WTC11 (cell line): ENCODE results near the gene SELENOH. TPM values are rescaled to one million over a fixed set of nuclear protein-coding genes. Genes with fewer than 3 reads are reported as not detected.
A peak's percentile ranks its signal among the peaks of the same experiment; 100 is the strongest.

Experiments
- ATAC-seq: fragments of 200-7000 bp; cut with Tn5 transposase; 2 replicates; pipeline ENCODE4 v1.10.0; 2021; ENCODE audit warnings: mild to moderate bottlenecking, moderate library complexity
- CTCF ChIA-PET: fragments of 300-600 bp; sonication (Branson Sonifier 250); formaldehyde crosslinking; loops from one replicate; lab custom pipeline; 2021; ENCODE audit warnings: antibody characterized with exemption; lab: Charles Lee
- POLR2A ChIA-PET: fragments of 350-600 bp; sonication (Branson Sonifier 250); formaldehyde crosslinking; loops from one replicate; lab custom pipeline; 2021; ENCODE audit warnings: antibody characterized with exemption; lab: Charles Lee
- DNase-seq: peaks from one replicate; pipeline ENCODE4 v3.0.0; 2021; ENCODE audit warnings: low spot score
- H3K27ac Mint-ChIP-seq: 2 replicates; pipeline ENCODE4 v1.8.0; 2021; ENCODE audit warnings: mixed read lengths
- H3K27me3 Mint-ChIP-seq: 2 replicates; pipeline ENCODE4 v1.8.0; 2021; ENCODE audit warnings: low read depth, mild to moderate bottlenecking, moderate library complexity, mixed read lengths
- H3K36me3 Mint-ChIP-seq: 2 replicates; pipeline ENCODE4 v1.8.0; 2021; ENCODE audit warnings: mixed read lengths
- H3K4me1 Mint-ChIP-seq: 2 replicates; pipeline ENCODE4 v1.8.0; 2022; ENCODE audit warnings: mixed read lengths
- H3K4me3 Mint-ChIP-seq: 2 replicates; pipeline ENCODE4 v1.8.0; 2021; ENCODE audit warnings: mild to moderate bottlenecking, moderate library complexity, mixed read lengths
- H3K9me3 Mint-ChIP-seq: 2 replicates; pipeline ENCODE4 v1.8.0; 2021; ENCODE audit warnings: mixed read lengths
- CBFB ChIP-seq: sonication (generic); formaldehyde crosslinking; IDR thresholded peaks from 2 replicates; pipeline ENCODE4 v1.8.1; 2022; ENCODE audit warnings: mild to moderate bottlenecking, low read depth, missing genetic modification reagents
- CTCF ChIP-seq: fragments of 200-600 bp; IDR thresholded peaks from 2 replicates; pipeline ENCODE4 v1.8.0; 2022; ENCODE audit warnings: antibody characterized with exemption
- E2F5 ChIP-seq: sonication (generic); formaldehyde crosslinking; IDR thresholded peaks from 2 replicates; pipeline ENCODE4 v1.8.1; 2022; ENCODE audit warnings: mild to moderate bottlenecking, moderate library complexity, missing genetic modification reagents
- ERG ChIP-seq: fragments of 250-450 bp; sonication (Bioruptor Pico); IDR thresholded peaks from 2 replicates; pipeline ENCODE4 v1.8.0; 2021; ENCODE audit warnings: mild to moderate bottlenecking
- FOXJ3 ChIP-seq: sonication (generic); formaldehyde crosslinking; IDR thresholded peaks from 2 replicates; pipeline ENCODE4 v1.9.0; 2021; ENCODE audit warnings: missing genetic modification reagents, mild to moderate bottlenecking, borderline replicate concordance
- FOXP1 ChIP-seq: sonication (generic); formaldehyde crosslinking; IDR thresholded peaks from 2 replicates; pipeline ENCODE4 v1.8.0; 2022; ENCODE audit warnings: missing genetic modification reagents, mild to moderate bottlenecking, moderate library complexity, borderline replicate concordance
- GABPB1 ChIP-seq: sonication (generic); formaldehyde crosslinking; IDR thresholded peaks from 2 replicates; pipeline ENCODE4 v1.8.1; 2023; ENCODE audit warnings: mild to moderate bottlenecking, missing genetic modification reagents
- JAZF1 ChIP-seq: fragments of 250-450 bp; sonication (Bioruptor Pico); IDR thresholded peaks from 2 replicates; pipeline ENCODE4 v1.9.0; 2021; ENCODE audit warnings: moderate library complexity, mild to moderate bottlenecking, inconsistent platforms
- NR1H2 ChIP-seq: sonication (generic); formaldehyde crosslinking; IDR thresholded peaks from 2 replicates; pipeline ENCODE4 v1.9.0; 2021; ENCODE audit warnings: mild to moderate bottlenecking, moderate library complexity, missing genetic modification reagents
- NR3C1 ChIP-seq: sonication (generic); formaldehyde crosslinking; conservative IDR thresholded peaks from 2 replicates; pipeline ENCODE4 v1.8.1; 2023; ENCODE audit warnings: low read depth, mild to moderate bottlenecking, missing genetic modification reagents
- TCF7 ChIP-seq: sonication (generic); formaldehyde crosslinking; IDR thresholded peaks from 2 replicates; pipeline ENCODE4 v1.8.0; 2022; ENCODE audit warnings: mild to moderate bottlenecking, low read depth, missing genetic modification reagents, moderate library complexity
- TEAD4 ChIP-seq: sonication (generic); formaldehyde crosslinking; IDR thresholded peaks from 2 replicates; pipeline ENCODE4 v1.8.0; 2022; ENCODE audit warnings: mild to moderate bottlenecking, missing genetic modification reagents
- USF2 ChIP-seq: sonication (generic); formaldehyde crosslinking; IDR thresholded peaks from 2 replicates; pipeline ENCODE4 v1.8.1; 2023; ENCODE audit warnings: mild to moderate bottlenecking, missing genetic modification reagents, moderate library complexity
- ZMAT4 ChIP-seq: fragments of 250-450 bp; sonication (Bioruptor Pico); IDR thresholded peaks from 2 replicates; pipeline ENCODE4 v1.9.0; 2021; ENCODE audit warnings: mild to moderate bottlenecking
- ZNF219 ChIP-seq: sonication (generic); formaldehyde crosslinking; IDR thresholded peaks from 2 replicates; pipeline ENCODE4 v1.8.0; 2023; ENCODE audit warnings: missing genetic modification reagents, mild to moderate bottlenecking, borderline replicate concordance
- ZNF416 ChIP-seq: fragments of 250-450 bp; sonication (Bioruptor Pico); IDR thresholded peaks from 2 replicates; pipeline ENCODE4 v1.9.0; 2021; ENCODE audit warnings: mild to moderate bottlenecking, inconsistent platforms
- ZNF671 ChIP-seq: fragments of 250-450 bp; sonication (Bioruptor Pico); IDR thresholded peaks from 2 replicates; pipeline ENCODE4 v1.8.0; 2021; ENCODE audit warnings: mild to moderate bottlenecking
- total RNA-seq: library from RNA; stranded (reverse); gene quantifications from 3 replicates; pipeline ENCODE4 v1.2.3, GENCODE V29; 2021
- TF ChIP-seq, protein P1 (sequence below): sonication (generic); formaldehyde crosslinking; IDR thresholded peaks from 2 replicates; pipeline ENCODE4 v1.8.1; 2023; ENCODE audit warnings: mild to moderate bottlenecking, moderate library complexity, missing genetic modification reagents
- TF ChIP-seq, protein P2 (sequence below): sonication (generic); formaldehyde crosslinking; IDR thresholded peaks from 2 replicates; pipeline ENCODE4 v1.8.0; 2022; ENCODE audit warnings: mild to moderate bottlenecking, missing genetic modification reagents
- TF ChIP-seq, protein P3 (sequence below): sonication (generic); formaldehyde crosslinking; IDR thresholded peaks from 2 replicates; pipeline ENCODE4 v1.8.1; 2023; ENCODE audit warnings: mild to moderate bottlenecking, missing genetic modification reagents, borderline replicate concordance
- TF ChIP-seq, protein P4 (sequence below): sonication (generic); formaldehyde crosslinking; IDR thresholded peaks from 2 replicates; pipeline ENCODE4 v1.8.0; 2022; ENCODE audit warnings: mild to moderate bottlenecking, missing genetic modification reagents

Gene SELENOH
- total RNA-seq, 1 experiment from 2014 or later = 251 TPM

DNA sequence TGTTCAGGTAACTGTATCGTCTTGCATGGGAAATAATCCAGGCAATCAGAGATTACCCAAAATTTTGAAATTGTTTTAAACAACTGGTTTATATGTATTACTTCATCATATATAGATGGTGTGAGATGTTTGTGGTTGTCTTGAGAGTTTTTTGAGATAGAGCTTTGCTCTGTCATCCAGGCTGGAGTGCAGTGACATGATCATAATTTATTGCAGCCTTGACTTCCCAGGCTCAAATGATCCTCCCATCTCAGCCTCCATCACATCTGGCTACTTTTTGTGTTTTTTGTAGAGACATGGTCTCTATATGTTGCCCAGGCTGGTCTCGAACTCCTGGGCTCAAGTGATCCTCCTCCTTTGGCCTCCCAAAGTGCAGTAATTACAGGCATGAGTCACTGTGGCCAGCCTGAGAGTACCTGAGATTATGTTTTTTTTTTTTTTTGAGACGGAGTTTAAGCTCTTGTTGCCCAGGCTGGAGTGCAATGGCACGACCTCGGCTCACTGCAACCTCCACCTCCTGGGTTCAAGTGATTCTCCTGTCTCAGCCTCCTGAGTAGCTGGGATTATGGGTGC lies 31.8 kb downstream of the SELENOH start (continued):
- no peak for TF ChIP-seq NR1H2 (CRISPR knock-in tag)
- TF ChIP-seq, protein P1, sequence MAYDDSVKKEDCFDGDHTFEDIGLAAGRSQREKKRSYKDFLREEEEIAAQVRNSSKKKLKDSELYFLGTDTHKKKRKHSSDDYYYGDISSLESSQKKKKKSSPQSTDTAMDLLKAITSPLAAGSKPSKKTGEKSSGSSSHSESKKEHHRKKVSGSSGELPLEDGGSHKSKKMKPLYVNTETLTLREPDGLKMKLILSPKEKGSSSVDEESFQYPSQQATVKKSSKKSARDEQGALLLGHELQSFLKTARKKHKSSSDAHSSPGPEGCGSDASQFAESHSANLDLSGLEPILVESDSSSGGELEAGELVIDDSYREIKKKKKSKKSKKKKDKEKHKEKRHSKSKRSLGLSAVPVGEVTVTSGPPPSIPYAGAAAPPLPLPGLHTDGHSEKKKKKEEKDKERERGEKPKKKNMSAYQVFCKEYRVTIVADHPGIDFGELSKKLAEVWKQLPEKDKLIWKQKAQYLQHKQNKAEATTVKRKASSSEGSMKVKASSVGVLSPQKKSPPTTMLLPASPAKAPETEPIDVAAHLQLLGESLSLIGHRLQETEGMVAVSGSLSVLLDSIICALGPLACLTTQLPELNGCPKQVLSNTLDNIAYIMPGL (CRISPR knock-in tag) = no peak
- no peak for TF ChIP-seq ZNF219 (CRISPR knock-in tag)
- TF ChIP-seq, protein P2, sequence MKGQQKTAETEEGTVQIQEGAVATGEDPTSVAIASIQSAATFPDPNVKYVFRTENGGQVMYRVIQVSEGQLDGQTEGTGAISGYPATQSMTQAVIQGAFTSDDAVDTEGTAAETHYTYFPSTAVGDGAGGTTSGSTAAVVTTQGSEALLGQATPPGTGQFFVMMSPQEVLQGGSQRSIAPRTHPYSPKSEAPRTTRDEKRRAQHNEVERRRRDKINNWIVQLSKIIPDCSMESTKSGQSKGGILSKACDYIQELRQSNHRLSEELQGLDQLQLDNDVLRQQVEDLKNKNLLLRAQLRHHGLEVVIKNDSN (CRISPR knock-in tag) = no peak
- TF ChIP-seq E2F5 (CRISPR knock-in tag) = no peak

DNA sequence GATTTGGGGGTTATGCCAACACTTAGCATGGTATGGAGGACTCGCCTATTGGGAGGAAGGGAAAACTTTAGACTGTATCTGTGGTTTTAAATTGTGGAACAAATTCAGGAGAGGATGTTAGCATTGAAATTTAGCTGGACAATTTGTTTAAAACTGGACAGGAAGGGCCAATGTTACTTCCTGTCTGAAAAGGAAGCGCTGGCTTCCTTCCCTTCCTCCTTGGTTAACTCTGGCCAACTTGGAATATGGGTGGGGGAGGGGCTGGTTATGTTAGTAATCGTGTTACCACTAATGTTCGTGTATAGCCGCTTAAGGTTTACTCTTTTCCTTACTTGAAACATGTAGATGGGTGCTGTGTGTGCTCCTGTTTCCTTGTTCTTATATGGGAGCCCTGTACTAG lies 34.2 kb downstream of the SELENOH start:
- DNase-seq = no peak
- Mint-ChIP-seq H3K36me3 (no peaks in the 10 kb centered on the region), H3K9me3 (no peaks in the 10 kb centered on the region), H3K4me3 (peak overlapping the region; percentile 18; the same call in 1 of the 2 replicates), H3K27me3 (no peaks in the 10 kb centered on the region), H3K27ac (peak overlapping the region; percentile 99), H3K4me1 (peaks cover 82% of the 10 kb centered on the region)
- no peak for ATAC-seq
- CTCF ChIA-PET = interaction anchor here (0.9 to 4.7 kb wide), 4 partner anchors 14 to 25 kb away, joined by 3 to 61 read pairs (median 16); partner anchors contain the start of gene BTBD18
- POLR2A ChIA-PET = interaction anchor here (0.7 to 9.0 kb wide), 3 partner anchors 9 to 572 kb away, joined by 3 to 188 read pairs (median 4); partner anchors contain the start of gene CTNND1
- TF ChIP-seq TCF7 (CRISPR knock-in tag) (no peak), CBFB (CRISPR knock-in tag) (no peak), NR3C1 (CRISPR knock-in tag) (no peak), FOXP1 (CRISPR knock-in tag) (no peak), ERG (CRISPR knock-in tag) (no peak), FOXJ3 (no peak), JAZF1 (CRISPR knock-in tag) (no peak), USF2 (CRISPR knock-in tag) (no peak), CTCF (no peak), TEAD4 (no peak), ZNF671 (CRISPR knock-in tag) (no peak), NR1H2 (CRISPR knock-in tag) (no peak), ZNF416 (CRISPR knock-in tag) (no peak), ZMAT4 (CRISPR knock-in tag) (no peak), GABPB1 (CRISPR knock-in tag) (no peak)
- TF ChIP-seq, protein P3, sequence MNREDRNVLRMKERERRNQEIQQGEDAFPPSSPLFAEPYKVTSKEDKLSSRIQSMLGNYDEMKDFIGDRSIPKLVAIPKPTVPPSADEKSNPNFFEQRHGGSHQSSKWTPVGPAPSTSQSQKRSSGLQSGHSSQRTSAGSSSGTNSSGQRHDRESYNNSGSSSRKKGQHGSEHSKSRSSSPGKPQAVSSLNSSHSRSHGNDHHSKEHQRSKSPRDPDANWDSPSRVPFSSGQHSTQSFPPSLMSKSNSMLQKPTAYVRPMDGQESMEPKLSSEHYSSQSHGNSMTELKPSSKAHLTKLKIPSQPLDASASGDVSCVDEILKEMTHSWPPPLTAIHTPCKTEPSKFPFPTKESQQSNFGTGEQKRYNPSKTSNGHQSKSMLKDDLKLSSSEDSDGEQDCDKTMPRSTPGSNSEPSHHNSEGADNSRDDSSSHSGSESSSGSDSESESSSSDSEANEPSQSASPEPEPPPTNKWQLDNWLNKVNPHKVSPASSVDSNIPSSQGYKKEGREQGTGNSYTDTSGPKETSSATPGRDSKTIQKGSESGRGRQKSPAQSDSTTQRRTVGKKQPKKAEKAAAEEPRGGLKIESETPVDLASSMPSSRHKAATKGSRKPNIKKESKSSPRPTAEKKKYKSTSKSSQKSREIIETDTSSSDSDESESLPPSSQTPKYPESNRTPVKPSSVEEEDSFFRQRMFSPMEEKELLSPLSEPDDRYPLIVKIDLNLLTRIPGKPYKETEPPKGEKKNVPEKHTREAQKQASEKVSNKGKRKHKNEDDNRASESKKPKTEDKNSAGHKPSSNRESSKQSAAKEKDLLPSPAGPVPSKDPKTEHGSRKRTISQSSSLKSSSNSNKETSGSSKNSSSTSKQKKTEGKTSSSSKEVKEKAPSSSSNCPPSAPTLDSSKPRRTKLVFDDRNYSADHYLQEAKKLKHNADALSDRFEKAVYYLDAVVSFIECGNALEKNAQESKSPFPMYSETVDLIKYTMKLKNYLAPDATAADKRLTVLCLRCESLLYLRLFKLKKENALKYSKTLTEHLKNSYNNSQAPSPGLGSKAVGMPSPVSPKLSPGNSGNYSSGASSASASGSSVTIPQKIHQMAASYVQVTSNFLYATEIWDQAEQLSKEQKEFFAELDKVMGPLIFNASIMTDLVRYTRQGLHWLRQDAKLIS = no peak
- TF ChIP-seq, protein P4, sequence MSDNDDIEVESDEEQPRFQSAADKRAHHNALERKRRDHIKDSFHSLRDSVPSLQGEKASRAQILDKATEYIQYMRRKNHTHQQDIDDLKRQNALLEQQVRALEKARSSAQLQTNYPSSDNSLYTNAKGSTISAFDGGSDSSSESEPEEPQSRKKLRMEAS (CRISPR knock-in tag) = no peak
- TF ChIP-seq, protein P1 (CRISPR knock-in tag) = no peak
